GM19240 (cell line): Measurements from ENCODE around the gene CCNQ.

Source experiments
- DNase-seq: peaks from one replicate; pipeline ENCODE4 v3.0.0; 2011; ENCODE audit warnings: low spot score; ENCODE audit not compliant: insufficient read length

The CCNQ gene

GRCh38 chrX:153596981-153597750 lies 1.8 kb downstream of the CCNQ start:
- no peak for DNase-seq

GRCh38 chrX:153595859-153596857 lies 2.8 kb downstream of the CCNQ start:
- no peak for DNase-seq

GRCh38 chrX:153595387-153595786 lies 3.6 kb downstream of the CCNQ start:
- DNase-seq: no peak

- no peak for DNase-seq
Observed at GRCh38 chrX:153593811-153594500, 5.0 kb downstream of the CCNQ start.

- no peak for DNase-seq
Observed at GRCh38 chrX:153592966-153593688, 5.8 kb downstream of the CCNQ start.

GRCh38 chrX:153592091-153592833 lies 6.7 kb downstream of the CCNQ start:
- no peak for DNase-seq

- no peak for DNase-seq
Observed at GRCh38 chrX:153590961-153591956, 7.7 kb downstream of the CCNQ start.

- no peak for DNase-seq
Observed at GRCh38 chrX:153588782-153589446, 10.0 kb downstream of the CCNQ start.

GRCh38 chrX:153588021-153588781 lies 10.7 kb downstream of the CCNQ start:
- DNase-seq: no peak

GRCh38 chrX:153587342-153587741 lies 11.6 kb downstream of the CCNQ start:
- DNase-seq: no peak

GRCh38 chrX:153585827-153586226 lies 13.1 kb downstream of the CCNQ start:
- no peak for DNase-seq

GRCh38 chrX:153583433-153583832 lies 15.5 kb downstream of the CCNQ start:
- DNase-seq: no peak

- peak; percentile 94 for DNase-seq
Observed at GRCh38 chrX:153582896-153583295, 16.0 kb downstream of the CCNQ start.

- DNase-seq: no peak
Observed at GRCh38 chrX:153580700-153581386, 18.1 kb downstream of the CCNQ start.

- DNase-seq: no peak
Observed at GRCh38 chrX:153578889-153579288, 20.1 kb downstream of the CCNQ start.

GRCh38 chrX:153578200-153578835 lies 20.6 kb downstream of the CCNQ start:
- no peak for DNase-seq

- no peak for DNase-seq
Observed at GRCh38 chrX:153576961-153577360, 22.0 kb downstream of the CCNQ start.
